HepG2 (cell line): ENCODE data around the gene KIF3A. TPM values are rescaled to one million over a fixed set of nuclear protein-coding genes. Genes with fewer than 3 reads are reported as not detected.

Experiments
- GTF3A ChIP-seq: sonication (generic); formaldehyde crosslinking; conservative IDR thresholded peaks from 2 replicates; pipeline ENCODE4 v1.4.0; 2020; ENCODE audit warnings: mild to moderate bottlenecking, missing genetic modification reagents
- HNF4G ChIP-seq, 2 experiments: sonication (generic) in 1 of 2; formaldehyde crosslinking in 1 of 2; IDR thresholded peaks; 2 replicates each; pipeline versions ENCODE4 v1.4.0 to v1.6.1; 2011 to 2020; ENCODE audit warnings: borderline replicate concordance in 2 of 2, low read depth in 2 of 2, mild to moderate bottlenecking in 2 of 2, low read length in 1 of 2, missing genetic modification reagents in 1 of 2, moderate library complexity in 1 of 2
- HOXA3 ChIP-seq: sonication (generic); formaldehyde crosslinking; IDR thresholded peaks from 2 replicates; pipeline ENCODE4 v1.5.0; 2020; ENCODE audit warnings: missing genetic modification reagents
- HOXD1 ChIP-seq: sonication (generic); formaldehyde crosslinking; IDR thresholded peaks from 2 replicates; pipeline ENCODE4 v1.5.0; 2020; ENCODE audit warnings: missing genetic modification reagents
- NFATC3 ChIP-seq: sonication (generic); formaldehyde crosslinking; IDR thresholded peaks from 2 replicates; pipeline ENCODE4 v1.5.1; 2020; ENCODE audit warnings: mild to moderate bottlenecking, missing genetic modification reagents
- NR2F2 ChIP-seq: IDR thresholded peaks from 2 replicates; pipeline ENCODE4 v1.6.1; 2012; ENCODE audit warnings: low read depth, inconsistent platforms, borderline replicate concordance
- POGZ ChIP-seq: sonication (generic); formaldehyde crosslinking; IDR thresholded peaks from 2 replicates; pipeline ENCODE4 v1.4.0; 2020; ENCODE audit warnings: mild to moderate bottlenecking, missing genetic modification reagents
- PRMT3 ChIP-seq: sonication (generic); formaldehyde crosslinking; IDR thresholded peaks from 2 replicates; pipeline ENCODE4 v1.8.1; 2022; ENCODE audit warnings: low read depth, mild to moderate bottlenecking, moderate library complexity, missing genetic modification reagents, borderline replicate concordance
- SIX4 ChIP-seq: sonication (generic); formaldehyde crosslinking; IDR thresholded peaks from 2 replicates; pipeline ENCODE4 v1.4.0; 2020; ENCODE audit warnings: missing genetic modification reagents
- STAG1 ChIP-seq: sonication (generic); formaldehyde crosslinking; IDR thresholded peaks from 2 replicates; pipeline ENCODE4 v1.4.0; 2020; ENCODE audit warnings: missing genetic modification reagents
- STAT5B ChIP-seq: sonication (generic); formaldehyde crosslinking; IDR thresholded peaks from 2 replicates; pipeline ENCODE4 v1.4.0; 2020; ENCODE audit warnings: missing genetic modification reagents
- TCF7L2 ChIP-seq: IDR thresholded peaks from 2 replicates; pipeline ENCODE4 v1.6.1; 2011; ENCODE audit warnings: mild to moderate bottlenecking, low read depth, low read length, moderate library complexity
- ZBTB21 ChIP-seq: sonication (generic); formaldehyde crosslinking; IDR thresholded peaks from 2 replicates; pipeline ENCODE4 v1.4.0; 2020; ENCODE audit warnings: missing genetic modification reagents
- ZBTB3 ChIP-seq: sonication (generic); formaldehyde crosslinking; IDR thresholded peaks from 2 replicates; pipeline ENCODE4 v1.4.0; 2020; ENCODE audit warnings: low read depth, mild to moderate bottlenecking, moderate library complexity, missing genetic modification reagents, borderline replicate concordance
- ZBTB8A ChIP-seq: sonication (generic); formaldehyde crosslinking; IDR thresholded peaks from 2 replicates; pipeline ENCODE4 v1.4.0; 2020; ENCODE audit warnings: mild to moderate bottlenecking, low read depth, missing genetic modification reagents, borderline replicate concordance
- ZNF644 ChIP-seq: IDR thresholded peaks from 2 replicates; pipeline ENCODE4 v1.6.1; 2016; ENCODE audit warnings: low read depth
- ZNF766 ChIP-seq: sonication (generic); formaldehyde crosslinking; IDR thresholded peaks from 2 replicates; pipeline ENCODE4 v1.5.0; 2020; ENCODE audit warnings: missing genetic modification reagents, borderline replicate concordance
- ZNF792 ChIP-seq: IDR thresholded peaks from 2 replicates; pipeline ENCODE4 v1.6.1; 2016
- ZSCAN20 ChIP-seq: sonication (generic); formaldehyde crosslinking; IDR thresholded peaks from 2 replicates; pipeline ENCODE4 v1.4.0; 2020; ENCODE audit warnings: missing genetic modification reagents, mild to moderate bottlenecking, borderline replicate concordance
- ZSCAN22 ChIP-seq: sonication (generic); formaldehyde crosslinking; IDR thresholded peaks from 2 replicates; pipeline ENCODE4 v1.4.0; 2020; ENCODE audit warnings: mild to moderate bottlenecking, missing genetic modification reagents
- polyA plus RNA-seq, 8 experiments: library from polyadenylated mRNA; depleted of rRNA in 3 of 8; stranded (reverse) in 7 of 8; unstranded in 1 of 8; fragments of >200 nt; fragmentation: Illumina TruSeq in 4 of 8; extraction: Trizol in 4 of 8; gene quantifications; 2 replicates each; pipeline versions ENCODE4 v1.2.1 to v1.2.3, GENCODE V29; 2011 to 2016; ENCODE audit warnings: low read depth in 4 of 8, missing spikeins in 1 of 8, mixed read lengths in 1 of 8; ENCODE audit not compliant: insufficient read depth in 1 of 8
- total RNA-seq, 5 experiments: library from RNA; depleted of rRNA; stranded (reverse); fragments of >200 nt; fragmentation: Illumina TruSeq; extraction: Trizol; gene quantifications; 2 replicates each; pipeline ENCODE4 v1.2.3, GENCODE V29; 2016; ENCODE audit warnings: low read depth in 1 of 5
- TF ChIP-seq, protein P1 (sequence below): sonication (generic); formaldehyde crosslinking; IDR thresholded peaks from 2 replicates; pipeline ENCODE4 v1.5.0; 2020; ENCODE audit warnings: mild to moderate bottlenecking, missing genetic modification reagents
- TF ChIP-seq, protein P2 (sequence below): sonication (generic); formaldehyde crosslinking; IDR thresholded peaks from 2 replicates; pipeline ENCODE4 v1.8.0; 2023; ENCODE audit warnings: mild to moderate bottlenecking, missing genetic modification reagents
- TF ChIP-seq, protein P3 (sequence below): conservative IDR thresholded peaks from 2 replicates; pipeline ENCODE4 v1.6.1; 2018; ENCODE audit warnings: missing genetic modification reagents
- TF ChIP-seq, protein P4 (sequence below): sonication (generic); formaldehyde crosslinking; IDR thresholded peaks from 2 replicates; pipeline ENCODE4 v1.8.1; 2022; ENCODE audit warnings: low read depth, mild to moderate bottlenecking, missing genetic modification reagents

KIF3A gene
- total and polyA plus RNA-seq, 2 of the 13 experiments (the other 11 are each of a cell fraction or from before 2014, with no cell fraction given): 2.3 to 8.4 TPM

DNA sequence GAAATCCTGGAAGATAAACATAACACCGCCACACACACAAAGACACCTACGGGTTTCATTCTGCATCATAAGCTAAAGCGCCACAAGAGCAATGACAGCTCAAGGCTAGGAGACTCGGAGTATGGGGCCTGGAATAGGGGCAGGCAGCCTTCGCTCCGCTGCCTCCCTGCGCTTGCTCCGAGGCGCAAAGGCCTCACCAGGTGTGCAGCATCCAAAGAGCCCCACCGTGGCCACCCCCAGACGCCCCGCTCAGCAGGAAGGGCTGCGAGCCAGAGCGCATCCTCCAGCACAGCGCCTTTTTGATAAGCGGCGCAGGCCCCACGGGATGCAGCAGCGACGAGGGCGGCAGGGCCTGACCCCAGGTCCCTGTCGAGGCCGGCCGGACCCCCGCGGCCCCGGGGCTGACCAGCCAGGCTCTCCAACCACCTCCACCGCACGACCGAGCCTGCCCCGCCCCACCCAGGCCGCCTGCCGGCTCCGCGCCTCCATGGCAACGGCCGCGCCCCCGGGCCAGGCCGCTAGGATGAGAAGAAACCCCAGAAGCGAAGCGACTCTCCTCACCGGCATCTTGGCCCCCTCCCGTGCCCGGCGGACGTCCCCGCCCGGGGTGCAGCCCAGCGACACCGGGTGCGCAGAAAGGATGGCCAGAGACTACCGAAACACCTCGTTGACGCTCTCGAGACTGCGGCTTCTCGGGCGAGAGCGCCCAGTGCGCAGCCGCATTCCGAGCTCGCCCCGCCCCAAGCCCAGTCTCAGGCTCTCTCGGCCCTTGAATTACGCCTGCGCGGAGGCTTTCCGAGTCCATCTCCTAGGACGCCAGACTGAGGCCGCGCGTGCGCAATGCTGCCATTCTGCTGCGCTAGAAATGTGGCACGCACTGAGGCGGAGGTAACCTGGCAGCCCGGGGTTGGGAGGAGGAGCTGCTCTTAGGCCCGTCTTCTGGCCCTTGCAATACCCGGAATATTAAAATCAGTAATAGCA lies at the start of gene KIF3A (continued):
- TF ChIP-seq, protein P1, sequence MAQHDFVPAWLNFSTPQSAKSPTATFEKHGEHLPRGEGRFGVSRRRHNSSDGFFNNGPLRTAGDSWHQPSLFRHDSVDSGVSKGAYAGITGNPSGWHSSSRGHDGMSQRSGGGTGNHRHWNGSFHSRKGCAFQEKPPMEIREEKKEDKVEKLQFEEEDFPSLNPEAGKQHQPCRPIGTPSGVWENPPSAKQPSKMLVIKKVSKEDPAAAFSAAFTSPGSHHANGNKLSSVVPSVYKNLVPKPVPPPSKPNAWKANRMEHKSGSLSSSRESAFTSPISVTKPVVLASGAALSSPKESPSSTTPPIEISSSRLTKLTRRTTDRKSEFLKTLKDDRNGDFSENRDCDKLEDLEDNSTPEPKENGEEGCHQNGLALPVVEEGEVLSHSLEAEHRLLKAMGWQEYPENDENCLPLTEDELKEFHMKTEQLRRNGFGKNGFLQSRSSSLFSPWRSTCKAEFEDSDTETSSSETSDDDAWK (CRISPR knock-in tag): no peak
- TF ChIP-seq GTF3A: no peak
- no peak for TF ChIP-seq ZSCAN20 (CRISPR knock-in tag)
- no peak for TF ChIP-seq TCF7L2
- TF ChIP-seq ZNF644 (CRISPR knock-in tag): no peak
- no peak for TF ChIP-seq STAT5B
- TF ChIP-seq ZNF792: peak; percentile 47; the same call in 1 of the 2 replicates
- TF ChIP-seq, protein P2, sequence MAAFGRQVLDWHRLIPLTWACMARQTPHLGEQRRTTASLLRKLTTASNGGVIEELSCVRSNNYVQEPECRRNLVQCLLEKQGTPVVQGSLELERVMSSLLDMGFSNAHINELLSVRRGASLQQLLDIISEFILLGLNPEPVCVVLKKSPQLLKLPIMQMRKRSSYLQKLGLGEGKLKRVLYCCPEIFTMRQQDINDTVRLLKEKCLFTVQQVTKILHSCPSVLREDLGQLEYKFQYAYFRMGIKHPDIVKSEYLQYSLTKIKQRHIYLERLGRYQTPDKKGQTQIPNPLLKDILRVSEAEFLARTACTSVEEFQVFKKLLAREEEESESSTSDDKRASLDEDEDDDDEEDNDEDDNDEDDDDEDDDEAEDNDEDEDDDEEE (CRISPR knock-in tag): no peak
- TF ChIP-seq NR2F2: no peak
- no peak for TF ChIP-seq NFATC3 (CRISPR knock-in tag)
- 0 out of 2 replicates have a peak, but pooled peaks have one; percentile 8 for TF ChIP-seq STAG1 (CRISPR knock-in tag)
- TF ChIP-seq POGZ (CRISPR knock-in tag): peak; percentile 15; the same call in 1 of the 2 replicates
- no peak for TF ChIP-seq SIX4 (CRISPR knock-in tag)
- TF ChIP-seq HOXD1 (CRISPR knock-in tag): no peak
- TF ChIP-seq HNF4G (IDR thresholded peaks at IDR 0.05; ENCODE audit: borderline replicate concordance, low read depth, low read length): no peak
- TF ChIP-seq HNF4G (CRISPR knock-in tag; IDR thresholded peaks at IDR 0.05; ENCODE audit: borderline replicate concordance, low read depth): no peak
- no peak for TF ChIP-seq ZSCAN22 (CRISPR knock-in tag)
- no peak for TF ChIP-seq PRMT3 (CRISPR knock-in tag)
- peak; percentile 62 for TF ChIP-seq HOXA3 (CRISPR knock-in tag)
- TF ChIP-seq, protein P3, sequence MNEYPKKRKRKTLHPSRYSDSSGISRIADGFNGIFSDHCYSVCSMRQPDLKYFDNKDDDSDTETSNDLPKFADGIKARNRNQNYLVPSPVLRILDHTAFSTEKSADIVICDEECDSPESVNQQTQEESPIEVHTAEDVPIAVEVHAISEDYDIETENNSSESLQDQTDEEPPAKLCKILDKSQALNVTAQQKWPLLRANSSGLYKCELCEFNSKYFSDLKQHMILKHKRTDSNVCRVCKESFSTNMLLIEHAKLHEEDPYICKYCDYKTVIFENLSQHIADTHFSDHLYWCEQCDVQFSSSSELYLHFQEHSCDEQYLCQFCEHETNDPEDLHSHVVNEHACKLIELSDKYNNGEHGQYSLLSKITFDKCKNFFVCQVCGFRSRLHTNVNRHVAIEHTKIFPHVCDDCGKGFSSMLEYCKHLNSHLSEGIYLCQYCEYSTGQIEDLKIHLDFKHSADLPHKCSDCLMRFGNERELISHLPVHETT: no peak
- TF ChIP-seq, protein P4, sequence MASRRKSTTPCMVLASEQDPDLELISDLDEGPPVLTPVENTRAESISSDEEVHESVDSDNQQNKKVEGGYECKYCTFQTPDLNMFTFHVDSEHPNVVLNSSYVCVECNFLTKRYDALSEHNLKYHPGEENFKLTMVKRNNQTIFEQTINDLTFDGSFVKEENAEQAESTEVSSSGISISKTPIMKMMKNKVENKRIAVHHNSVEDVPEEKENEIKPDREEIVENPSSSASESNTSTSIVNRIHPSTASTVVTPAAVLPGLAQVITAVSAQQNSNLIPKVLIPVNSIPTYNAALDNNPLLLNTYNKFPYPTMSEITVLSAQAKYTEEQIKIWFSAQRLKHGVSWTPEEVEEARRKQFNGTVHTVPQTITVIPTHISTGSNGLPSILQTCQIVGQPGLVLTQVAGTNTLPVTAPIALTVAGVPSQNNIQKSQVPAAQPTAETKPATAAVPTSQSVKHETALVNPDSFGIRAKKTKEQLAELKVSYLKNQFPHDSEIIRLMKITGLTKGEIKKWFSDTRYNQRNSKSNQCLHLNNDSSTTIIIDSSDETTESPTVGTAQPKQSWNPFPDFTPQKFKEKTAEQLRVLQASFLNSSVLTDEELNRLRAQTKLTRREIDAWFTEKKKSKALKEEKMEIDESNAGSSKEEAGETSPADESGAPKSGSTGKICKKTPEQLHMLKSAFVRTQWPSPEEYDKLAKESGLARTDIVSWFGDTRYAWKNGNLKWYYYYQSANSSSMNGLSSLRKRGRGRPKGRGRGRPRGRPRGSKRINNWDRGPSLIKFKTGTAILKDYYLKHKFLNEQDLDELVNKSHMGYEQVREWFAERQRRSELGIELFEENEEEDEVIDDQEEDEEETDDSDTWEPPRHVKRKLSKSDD (CRISPR knock-in tag): no peak
- TF ChIP-seq ZBTB8A (CRISPR knock-in tag): no peak
- no peak for TF ChIP-seq ZBTB21 (CRISPR knock-in tag)
- peak; percentile 85 for TF ChIP-seq ZNF766 (CRISPR knock-in tag)
- no peak for TF ChIP-seq ZBTB3
